Measurements from ENCODE around the gene CEP78.

DNA sequence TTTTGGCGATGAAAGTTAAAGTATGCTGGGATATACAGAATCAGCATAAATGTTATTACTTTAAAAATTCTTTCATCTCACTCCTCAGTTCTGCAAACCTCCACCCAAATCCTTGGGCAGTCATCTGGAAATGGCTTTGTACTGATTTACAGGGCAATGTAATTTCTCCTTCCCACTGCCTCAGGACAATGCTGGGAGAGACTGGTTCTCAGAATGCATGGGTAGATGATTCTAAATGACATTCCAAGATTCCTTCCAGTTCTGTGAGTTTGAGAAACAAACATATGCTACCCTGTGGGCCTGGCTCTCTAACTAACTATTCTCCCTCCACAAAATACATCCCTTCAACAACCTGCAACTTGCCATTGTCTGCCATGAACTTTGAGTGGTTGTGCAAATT, 53.6 kb downstream of the CEP78 start:
- TF ChIP-seq, protein P1, sequence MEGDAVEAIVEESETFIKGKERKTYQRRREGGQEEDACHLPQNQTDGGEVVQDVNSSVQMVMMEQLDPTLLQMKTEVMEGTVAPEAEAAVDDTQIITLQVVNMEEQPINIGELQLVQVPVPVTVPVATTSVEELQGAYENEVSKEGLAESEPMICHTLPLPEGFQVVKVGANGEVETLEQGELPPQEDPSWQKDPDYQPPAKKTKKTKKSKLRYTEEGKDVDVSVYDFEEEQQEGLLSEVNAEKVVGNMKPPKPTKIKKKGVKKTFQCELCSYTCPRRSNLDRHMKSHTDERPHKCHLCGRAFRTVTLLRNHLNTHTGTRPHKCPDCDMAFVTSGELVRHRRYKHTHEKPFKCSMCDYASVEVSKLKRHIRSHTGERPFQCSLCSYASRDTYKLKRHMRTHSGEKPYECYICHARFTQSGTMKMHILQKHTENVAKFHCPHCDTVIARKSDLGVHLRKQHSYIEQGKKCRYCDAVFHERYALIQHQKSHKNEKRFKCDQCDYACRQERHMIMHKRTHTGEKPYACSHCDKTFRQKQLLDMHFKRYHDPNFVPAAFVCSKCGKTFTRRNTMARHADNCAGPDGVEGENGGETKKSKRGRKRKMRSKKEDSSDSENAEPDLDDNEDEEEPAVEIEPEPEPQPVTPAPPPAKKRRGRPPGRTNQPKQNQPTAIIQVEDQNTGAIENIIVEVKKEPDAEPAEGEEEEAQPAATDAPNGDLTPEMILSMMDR (IDR thresholded peaks at IDR 0.05; ENCODE audit: low read depth, low read length), result no peak
- TF ChIP-seq, protein P2, sequence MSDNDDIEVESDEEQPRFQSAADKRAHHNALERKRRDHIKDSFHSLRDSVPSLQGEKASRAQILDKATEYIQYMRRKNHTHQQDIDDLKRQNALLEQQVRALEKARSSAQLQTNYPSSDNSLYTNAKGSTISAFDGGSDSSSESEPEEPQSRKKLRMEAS (IDR thresholded peaks at IDR 0.05; ENCODE audit: low read depth, low read length), result no peak
- no peak for TF ChIP-seq POLR2A (IDR thresholded peaks at IDR 0.05; ENCODE audit: extremely low read depth, insufficient read length)
